ENCODE measurements around the gene ZSCAN30. TPM values are rescaled to one million over a fixed set of nuclear protein-coding genes. Genes with fewer than 3 reads are reported as not detected.

Gene ZSCAN30
- total and polyA plus RNA-seq, 2 donors (not counting 3 experiments of a cell fraction or from before 2014, with no cell fraction given): 6.7 to 18.0 TPM

DNA sequence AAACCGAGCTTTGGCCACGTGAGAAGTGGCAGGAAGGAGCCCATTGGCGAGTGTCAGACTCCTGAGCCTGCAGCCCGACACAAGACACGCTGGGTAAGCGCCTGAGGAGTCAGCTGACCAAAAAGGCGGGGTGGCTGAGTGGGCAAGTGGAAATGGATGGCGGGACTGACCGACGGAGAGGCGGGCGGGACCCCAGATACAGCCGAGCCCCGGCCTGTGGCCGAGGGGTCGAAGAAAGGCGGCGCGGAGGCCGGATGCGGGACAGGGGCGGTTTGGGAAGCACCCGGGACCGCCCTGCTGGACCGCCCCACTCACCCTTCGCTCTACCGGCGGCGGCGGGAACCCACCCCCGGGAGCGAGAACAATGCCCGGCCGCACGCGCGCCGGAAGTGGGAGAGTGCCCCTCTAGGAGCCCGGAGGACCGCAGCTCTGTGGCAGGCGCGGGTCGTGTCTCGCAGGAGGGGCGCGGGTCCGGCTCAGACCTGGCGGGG is 22.8 kb downstream of the ZSCAN30 start:
- ChIA-PET CTCF (interaction anchor here (0.9 to 2.3 kb wide), 8 partner anchors 10 to 119 kb away, joined by 3 to 6 read pairs (median 4); partner anchors contain the start of genes ZNF397 and ZSCAN30), POLR2A (interaction anchor here (1.0 kb wide), 1 partner anchor 77 kb away, joined by 3 read pairs; the partner anchor contains the start of gene ZNF24)
- peak overlapping the region in 2 of 3 experiments; percentile 18 to 54 for H3K4me3 ChIP-seq (replicated peaks in 1 of 3; ENCODE audit: insufficient read depth in 1 of 3, low read depth in 1 of 3, low read length in 3 of 3)
- peak; percentile 66 for FAIRE-seq
- no peaks in the 10 kb centered on the region for H3K9me1 ChIP-seq (replicated peaks; ENCODE audit: control insufficient read depth, extremely low read depth, insufficient read depth, low read length)
- peak overlapping the region; percentile 54 for H3K4me2 ChIP-seq (ENCODE audit: insufficient read depth, low read length)
- TF ChIP-seq EZH2 (IDR thresholded peaks at IDR 0.05; ENCODE audit: borderline replicate concordance, low read depth, low read length, severe bottlenecking) (no peak), MYC (IDR thresholded peaks at IDR 0.05; ENCODE audit: low read depth, low read length) (no peak), JUN (IDR thresholded peaks at IDR 0.05; ENCODE audit: borderline replicate concordance, insufficient read depth, insufficient read length, low read depth) (no peak), GATA2 (IDR thresholded peaks at IDR 0.05; ENCODE audit: insufficient read depth, insufficient read length, low read depth, low read length) (no peak), POLR2AphosphoS5 (IDR thresholded peaks at IDR 0.05; ENCODE audit: insufficient read depth, low read depth, low read length) (peak; percentile 52)
- TF ChIP-seq, protein P1, sequence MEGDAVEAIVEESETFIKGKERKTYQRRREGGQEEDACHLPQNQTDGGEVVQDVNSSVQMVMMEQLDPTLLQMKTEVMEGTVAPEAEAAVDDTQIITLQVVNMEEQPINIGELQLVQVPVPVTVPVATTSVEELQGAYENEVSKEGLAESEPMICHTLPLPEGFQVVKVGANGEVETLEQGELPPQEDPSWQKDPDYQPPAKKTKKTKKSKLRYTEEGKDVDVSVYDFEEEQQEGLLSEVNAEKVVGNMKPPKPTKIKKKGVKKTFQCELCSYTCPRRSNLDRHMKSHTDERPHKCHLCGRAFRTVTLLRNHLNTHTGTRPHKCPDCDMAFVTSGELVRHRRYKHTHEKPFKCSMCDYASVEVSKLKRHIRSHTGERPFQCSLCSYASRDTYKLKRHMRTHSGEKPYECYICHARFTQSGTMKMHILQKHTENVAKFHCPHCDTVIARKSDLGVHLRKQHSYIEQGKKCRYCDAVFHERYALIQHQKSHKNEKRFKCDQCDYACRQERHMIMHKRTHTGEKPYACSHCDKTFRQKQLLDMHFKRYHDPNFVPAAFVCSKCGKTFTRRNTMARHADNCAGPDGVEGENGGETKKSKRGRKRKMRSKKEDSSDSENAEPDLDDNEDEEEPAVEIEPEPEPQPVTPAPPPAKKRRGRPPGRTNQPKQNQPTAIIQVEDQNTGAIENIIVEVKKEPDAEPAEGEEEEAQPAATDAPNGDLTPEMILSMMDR (IDR thresholded peaks at IDR 0.05; ENCODE audit: extremely low read depth in 1 of 2, insufficient read depth in 1 of 2, low read depth in 1 of 2, low read length in 2 of 2): no peak
- no peaks in the 10 kb centered on the region for H4K20me1 ChIP-seq (replicated peaks; ENCODE audit: control insufficient read depth, extremely low read depth, insufficient read depth, low read length)
- H3K4me1 ChIP-seq (ENCODE audit: control insufficient read depth, extremely low read depth, insufficient read depth, low read length): no peaks in the 10 kb centered on the region
- dilution Hi-C loops (cut with MboI; ENCODE audit: extremely low pct_ligation_motif_present, low sequenced_read_pairs): no loop called here
- H3K9me3 ChIP-seq (replicated peaks; ENCODE audit: control insufficient read depth, insufficient read depth, low read length): no peaks in the 10 kb centered on the region
- H3K36me3 ChIP-seq (ENCODE audit: control insufficient read depth in 2 of 2, extremely low read depth in 1 of 2, insufficient read depth in 2 of 2, low read length in 2 of 2): peaks cover 0 to 4% of the 10 kb centered on the region in 2 experiments
- intact Hi-C loops (cut with micrococcal nuclease): loop anchor here (1.0 kb wide), 2 partner anchors 23 to 26 kb away; partner anchors contain the start of genes ZNF397 and ZSCAN30
- H3K27me3 ChIP-seq (ENCODE audit: control insufficient read depth in 2 of 2, insufficient read depth in 2 of 2, low read length in 2 of 2): no peaks in the 10 kb centered on the region
- peak overlapping the region; percentile 97 for H2AFZ ChIP-seq (ENCODE audit: low read depth, low read length)
- peak overlapping the region; percentile 65 for H3K9ac ChIP-seq (replicated peaks; ENCODE audit: extremely low read depth, insufficient read depth, low read length)
- peak; percentile 66 for DNase-seq (ENCODE audit: low read depth, low spot score)
- TSS peak; percentile 84 for BruUV-seq (replicated peaks)
- H3K79me2 ChIP-seq (ENCODE audit: control insufficient read depth, insufficient read depth, low read length): no peaks in the 10 kb centered on the region
- peak overlapping the region; percentile 60 for H3K27ac ChIP-seq (ENCODE audit: insufficient read depth, low read depth, low read length)

Measured in endothelial cell of umbilical vein (primary cell).